OCI-LY3 (cell line): ENCODE data around the gene GTPBP3.

Experiments used
- EZH2phosphoT487 ChIP-seq: fragments of 200-600 bp; shearing (Covaris generic); IDR thresholded peaks from 2 replicates; pipeline ENCODE4 v1.6.1; 2018; ENCODE audit warnings: antibody characterized with exemption, mixed run types, low read depth
- TF ChIP-seq, protein P1 (sequence below): fragments of 200-600, 300-600 bp; sonication (generic); IDR thresholded peaks from 2 replicates; pipeline ENCODE4 v1.5.1; 2014; ENCODE audit warnings: antibody characterized with exemption, low read length, low read depth

DNA sequence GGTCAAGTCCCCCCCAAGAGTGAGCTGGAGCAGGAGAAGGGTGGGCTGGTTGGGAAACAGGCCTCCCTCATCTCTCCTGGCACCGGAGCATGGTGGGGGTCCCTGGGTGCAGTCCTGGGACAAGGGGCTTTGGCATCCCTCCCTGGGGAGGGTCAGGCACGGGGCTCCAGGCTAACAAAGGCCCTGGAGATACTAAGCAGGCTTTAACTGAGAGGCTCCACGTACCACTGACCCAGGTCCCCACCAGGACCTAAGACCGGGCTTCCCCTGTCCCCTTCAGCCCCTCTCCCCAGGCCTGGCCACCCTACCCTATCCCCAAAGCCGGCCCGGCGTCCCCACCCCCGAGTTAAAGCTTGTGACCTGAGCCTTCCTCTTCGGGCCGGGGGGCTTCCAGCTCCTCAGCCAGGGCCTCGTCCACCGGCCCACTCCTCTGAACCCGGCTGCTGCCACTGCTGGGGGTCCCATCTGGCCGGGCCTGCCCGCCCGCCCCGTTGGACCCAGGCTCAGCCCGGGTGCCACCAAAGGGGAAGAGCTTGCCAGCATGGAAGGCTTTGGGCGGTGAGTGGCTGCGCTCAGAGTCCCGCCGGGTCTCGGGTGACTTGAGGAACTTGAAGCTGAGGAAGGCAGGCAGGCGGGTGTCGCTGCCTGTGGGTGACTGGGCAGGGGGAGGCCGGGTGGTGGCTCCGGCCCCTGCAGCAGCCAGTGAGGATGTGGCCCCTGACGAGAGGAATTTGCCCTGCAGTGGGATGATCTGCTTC, 12.8 kb upstream of the GTPBP3 start:
- TF ChIP-seq, protein P1, sequence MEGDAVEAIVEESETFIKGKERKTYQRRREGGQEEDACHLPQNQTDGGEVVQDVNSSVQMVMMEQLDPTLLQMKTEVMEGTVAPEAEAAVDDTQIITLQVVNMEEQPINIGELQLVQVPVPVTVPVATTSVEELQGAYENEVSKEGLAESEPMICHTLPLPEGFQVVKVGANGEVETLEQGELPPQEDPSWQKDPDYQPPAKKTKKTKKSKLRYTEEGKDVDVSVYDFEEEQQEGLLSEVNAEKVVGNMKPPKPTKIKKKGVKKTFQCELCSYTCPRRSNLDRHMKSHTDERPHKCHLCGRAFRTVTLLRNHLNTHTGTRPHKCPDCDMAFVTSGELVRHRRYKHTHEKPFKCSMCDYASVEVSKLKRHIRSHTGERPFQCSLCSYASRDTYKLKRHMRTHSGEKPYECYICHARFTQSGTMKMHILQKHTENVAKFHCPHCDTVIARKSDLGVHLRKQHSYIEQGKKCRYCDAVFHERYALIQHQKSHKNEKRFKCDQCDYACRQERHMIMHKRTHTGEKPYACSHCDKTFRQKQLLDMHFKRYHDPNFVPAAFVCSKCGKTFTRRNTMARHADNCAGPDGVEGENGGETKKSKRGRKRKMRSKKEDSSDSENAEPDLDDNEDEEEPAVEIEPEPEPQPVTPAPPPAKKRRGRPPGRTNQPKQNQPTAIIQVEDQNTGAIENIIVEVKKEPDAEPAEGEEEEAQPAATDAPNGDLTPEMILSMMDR, result no peak
- TF ChIP-seq EZH2phosphoT487, result no peak
